Measurements from ENCODE around the gene MAD1L1.

MAD1L1 gene

DNA sequence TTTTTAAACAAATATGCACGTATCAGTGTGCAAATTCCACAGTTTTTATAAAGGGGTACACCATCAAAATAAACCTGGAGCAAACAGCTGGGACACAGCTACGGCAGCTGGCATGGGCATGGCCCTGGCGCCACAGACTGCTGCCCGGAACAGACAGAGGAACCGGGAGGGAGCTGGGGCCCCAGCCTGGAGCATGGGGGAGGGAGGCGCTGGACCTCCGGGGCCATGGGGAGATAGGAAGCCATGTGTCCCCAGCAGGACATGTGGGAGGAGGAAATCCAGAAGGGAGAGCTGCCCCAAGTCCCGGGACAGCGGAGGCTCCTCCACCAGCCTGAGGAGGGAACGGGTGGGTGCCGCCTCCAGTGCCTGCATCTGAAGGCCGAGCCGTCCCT is 180.1 kb downstream of the MAD1L1 start:
- no peak overlapping the region for H2BK120ac ChIP-seq (ENCODE audit: insufficient read depth, low read length, poor library complexity)
- no peak overlapping the region for H4K12ac ChIP-seq (ENCODE audit: low read depth, low read length)
- no peaks in the 10 kb centered on the region for H3K4me1 ChIP-seq (ENCODE audit: control insufficient read depth in 1 of 2, insufficient read depth in 2 of 2, low read length in 2 of 2)
- no peak for DNase-seq
- H3K4ac ChIP-seq (ENCODE audit: low read depth, low read length), result no peak overlapping the region
- H3K27ac ChIP-seq (ENCODE audit: low read depth, low read length), result no peak overlapping the region
- no peak overlapping the region for H3K4me2 ChIP-seq (ENCODE audit: low read length)
- no CpG with 5 or more reads among the region's 13 CpGs for WGBS (ENCODE audit: extremely low coverage, insufficient coverage, insufficient read length)
- H3K14ac ChIP-seq (ENCODE audit: low read length), result no peak overlapping the region
- H2AK5ac ChIP-seq (ENCODE audit: low read length), result no peak overlapping the region
- H2AFZ ChIP-seq (ENCODE audit: insufficient read depth, low read length, poor library complexity), result no peak overlapping the region
- H3K4me3 ChIP-seq (ENCODE audit: low read depth, low read length), result no peak overlapping the region
- no peak overlapping the region for H3K9ac ChIP-seq (ENCODE audit: low read length)
- H3K79me1 ChIP-seq (ENCODE audit: low read length), result no peaks in the 10 kb centered on the region
- H3K36me3 ChIP-seq (ENCODE audit: control insufficient read depth in 1 of 2, insufficient read depth in 2 of 2, low read length in 2 of 2), result peaks cover 5 to 10% of the 10 kb centered on the region in 2 experiments
- no peak overlapping the region for H4K91ac ChIP-seq (ENCODE audit: low read depth, low read length)
- H2BK12ac ChIP-seq (ENCODE audit: low read length), result no peak overlapping the region
- no peak overlapping the region for H3K23ac ChIP-seq (ENCODE audit: low read length)
- no peaks in the 10 kb centered on the region for H3K27me3 ChIP-seq (ENCODE audit: insufficient read depth, low read length)
- no peak overlapping the region for H4K8ac ChIP-seq (ENCODE audit: low read depth, low read length)
- no peak overlapping the region for H2BK5ac ChIP-seq (ENCODE audit: low read depth, low read length, poor library complexity)
- no peaks in the 10 kb centered on the region for H3K79me2 ChIP-seq (ENCODE audit: control insufficient read depth, insufficient read depth, low read length, poor library complexity)
- H3K9me3 ChIP-seq (ENCODE audit: insufficient read depth, low read depth, low read length), result peaks cover 7% of the 10 kb centered on the region
- no peak overlapping the region for H3K18ac ChIP-seq (ENCODE audit: low read length)

DNA sequence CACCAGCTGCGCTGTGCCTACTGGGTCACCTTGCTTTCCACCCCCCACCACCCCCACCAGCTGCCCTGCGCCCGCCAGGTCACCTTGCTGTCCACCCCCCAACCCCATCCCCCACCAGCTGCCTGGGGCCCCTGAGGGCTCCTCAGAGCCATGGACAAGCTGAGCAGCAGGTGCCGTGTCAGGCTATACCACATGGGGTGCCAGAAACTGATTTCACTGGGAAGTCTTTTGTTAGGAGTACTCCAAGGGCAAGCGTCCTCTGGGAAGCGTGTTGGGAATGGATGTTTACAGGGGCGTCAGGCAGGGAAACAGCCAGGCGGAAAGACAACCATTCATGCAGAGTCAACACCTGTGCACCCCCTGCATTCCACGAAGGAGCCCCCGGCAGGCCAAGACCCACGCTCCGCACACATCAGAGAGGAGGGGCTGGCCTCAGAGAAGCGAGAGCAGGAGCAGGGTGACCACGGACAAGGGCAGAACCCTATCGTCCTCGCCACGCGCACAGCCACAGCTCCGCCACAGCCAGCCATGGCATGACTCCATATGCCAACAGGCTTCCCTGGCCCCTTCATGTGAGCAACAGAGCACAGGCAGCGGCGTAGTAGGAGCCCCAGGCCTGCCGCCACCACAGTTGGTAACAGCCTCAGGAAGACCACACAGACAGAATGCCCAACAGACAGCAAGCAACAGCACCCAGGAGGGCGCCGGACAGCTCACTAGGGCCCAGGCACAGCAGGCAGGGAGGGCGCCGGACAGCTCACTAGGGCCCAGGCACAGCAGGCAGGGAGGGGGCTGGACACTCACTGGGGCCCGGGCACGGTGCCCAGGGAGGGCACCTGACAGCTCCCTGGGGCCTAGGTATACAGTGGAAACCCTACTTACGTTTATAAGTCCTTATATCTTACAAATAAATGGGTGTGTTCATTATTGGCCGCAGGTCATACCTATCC is 180.8 kb downstream of the MAD1L1 start:
- H2BK12ac ChIP-seq (ENCODE audit: low read length), result no peak overlapping the region
- H3K79me2 ChIP-seq (ENCODE audit: control insufficient read depth, insufficient read depth, low read length, poor library complexity), result no peaks in the 10 kb centered on the region
- H4K12ac ChIP-seq (ENCODE audit: low read depth, low read length), result no peak overlapping the region
- no peak overlapping the region for H4K8ac ChIP-seq (ENCODE audit: low read depth, low read length)
- no peak overlapping the region for H2BK120ac ChIP-seq (ENCODE audit: insufficient read depth, low read length, poor library complexity)
- H3K4me1 ChIP-seq (ENCODE audit: control insufficient read depth in 1 of 2, insufficient read depth in 2 of 2, low read length in 2 of 2), result no peaks in the 10 kb centered on the region
- no peak for DNase-seq
- H3K4me3 ChIP-seq (ENCODE audit: low read depth, low read length), result no peak overlapping the region
- no peak overlapping the region for H3K4me2 ChIP-seq (ENCODE audit: low read length)
- H3K36me3 ChIP-seq (ENCODE audit: control insufficient read depth in 1 of 2, insufficient read depth in 2 of 2, low read length in 2 of 2), result peaks cover 5 to 10% of the 10 kb centered on the region in 2 experiments
- no peaks in the 10 kb centered on the region for H3K27me3 ChIP-seq (ENCODE audit: insufficient read depth, low read length)
- no peak overlapping the region for H3K27ac ChIP-seq (ENCODE audit: low read depth, low read length)
- H2AK5ac ChIP-seq (ENCODE audit: low read length), result no peak overlapping the region
- no peak overlapping the region for H3K9ac ChIP-seq (ENCODE audit: low read length)
- no peak overlapping the region for H2AFZ ChIP-seq (ENCODE audit: insufficient read depth, low read length, poor library complexity)
- H4K91ac ChIP-seq (ENCODE audit: low read depth, low read length), result no peak overlapping the region
- no peaks in the 10 kb centered on the region for H3K79me1 ChIP-seq (ENCODE audit: low read length)
- no peak overlapping the region for H2BK5ac ChIP-seq (ENCODE audit: low read depth, low read length, poor library complexity)
- H3K23ac ChIP-seq (ENCODE audit: low read length), result no peak overlapping the region
- no peak overlapping the region for H3K4ac ChIP-seq (ENCODE audit: low read depth, low read length)
- H3K14ac ChIP-seq (ENCODE audit: low read length), result no peak overlapping the region
- peaks cover 8% of the 10 kb centered on the region for H3K9me3 ChIP-seq (ENCODE audit: insufficient read depth, low read depth, low read length)
- no peak overlapping the region for H3K18ac ChIP-seq (ENCODE audit: low read length)
- WGBS (ENCODE audit: extremely low coverage, insufficient coverage, insufficient read length), result no CpG with 5 or more reads among the region's 30 CpGs

DNA sequence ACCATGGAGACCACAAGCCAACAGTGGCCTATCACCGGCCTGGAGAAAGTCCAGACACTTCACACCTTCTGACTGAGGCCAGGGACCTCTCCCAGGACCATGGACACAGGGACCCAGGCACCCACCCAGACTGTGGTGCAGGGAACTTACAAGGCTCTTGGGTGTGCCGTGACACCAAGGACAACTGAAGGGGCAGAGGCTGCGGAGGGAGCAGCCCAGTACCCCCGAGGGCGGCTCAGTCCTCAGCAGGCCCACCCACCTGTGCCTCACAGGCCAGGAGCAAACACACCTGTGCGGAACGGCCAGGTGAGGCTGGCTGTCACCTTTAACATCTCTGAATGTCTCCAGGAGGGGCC is 182.3 kb downstream of the MAD1L1 start:
- H3K36me3 ChIP-seq (ENCODE audit: control insufficient read depth in 1 of 2, insufficient read depth in 2 of 2, low read length in 2 of 2), result peaks cover 5 to 10% of the 10 kb centered on the region in 2 experiments
- no CpG with 5 or more reads among the region's 7 CpGs for WGBS (ENCODE audit: extremely low coverage, insufficient coverage, insufficient read length)
- no peak for DNase-seq

DNA sequence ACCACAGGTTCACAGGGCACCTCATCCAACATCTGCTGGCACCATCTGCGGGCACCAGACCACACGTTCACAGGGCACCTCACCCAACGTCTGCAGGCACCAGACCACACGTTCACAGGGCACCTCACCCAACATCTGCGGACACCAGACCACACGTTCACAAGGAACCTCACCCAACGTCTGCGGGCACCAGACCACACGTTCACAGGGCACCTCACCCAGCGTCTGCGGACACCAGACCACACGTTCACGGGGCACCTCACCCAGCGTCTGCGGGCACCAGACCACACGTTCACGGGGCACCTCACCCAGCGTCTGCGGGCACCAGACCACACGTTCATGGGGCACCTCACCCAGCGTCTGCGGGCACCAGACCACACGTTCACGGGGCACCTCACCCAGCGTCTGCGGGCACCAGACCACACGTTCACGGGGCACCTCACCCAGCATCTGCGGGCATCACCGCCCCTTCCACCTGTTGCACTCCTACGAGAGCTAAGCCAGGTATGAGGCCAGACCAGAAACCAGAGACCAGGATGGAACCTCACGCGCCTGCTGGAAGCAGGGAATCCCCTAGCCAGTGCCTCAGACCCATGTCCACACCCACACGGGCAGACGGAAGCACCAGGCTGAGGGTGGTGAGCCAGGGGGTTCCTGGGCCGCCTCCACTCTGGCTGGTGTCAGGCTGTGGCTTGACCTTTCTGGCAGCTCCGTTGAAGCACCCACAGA is 182.8 kb downstream of the MAD1L1 start:
- Histone ChIP-seq H4K91ac (ENCODE audit: low read depth, low read length) (no peak overlapping the region), H3K27me3 (ENCODE audit: insufficient read depth, low read length) (no peaks in the 10 kb centered on the region), H3K4me3 (ENCODE audit: low read depth, low read length) (no peak overlapping the region), H3K14ac (ENCODE audit: low read length) (no peak overlapping the region), H2AFZ (ENCODE audit: insufficient read depth, low read length, poor library complexity) (no peak overlapping the region), H3K9ac (ENCODE audit: low read length) (no peak overlapping the region), H4K8ac (ENCODE audit: low read depth, low read length) (no peak overlapping the region), H3K23ac (ENCODE audit: low read length) (no peak overlapping the region), H3K4me2 (ENCODE audit: low read length) (no peak overlapping the region), H2BK12ac (ENCODE audit: low read length) (no peak overlapping the region), H3K79me1 (ENCODE audit: low read length) (no peaks in the 10 kb centered on the region), H2BK120ac (ENCODE audit: insufficient read depth, low read length, poor library complexity) (no peak overlapping the region), H4K12ac (ENCODE audit: low read depth, low read length) (no peak overlapping the region), H3K36me3 (ENCODE audit: control insufficient read depth in 1 of 2, insufficient read depth in 2 of 2, low read length in 2 of 2) (peaks cover 5 to 10% of the 10 kb centered on the region in 2 experiments), H3K4me1 (ENCODE audit: control insufficient read depth in 1 of 2, insufficient read depth in 2 of 2, low read length in 2 of 2) (no peaks in the 10 kb centered on the region), H3K27ac (ENCODE audit: low read depth, low read length) (no peak overlapping the region), H3K79me2 (ENCODE audit: control insufficient read depth, insufficient read depth, low read length, poor library complexity) (no peaks in the 10 kb centered on the region), H3K9me3 (ENCODE audit: insufficient read depth, low read depth, low read length) (peaks cover 8% of the 10 kb centered on the region), H2BK5ac (ENCODE audit: low read depth, low read length, poor library complexity) (no peak overlapping the region), H3K18ac (ENCODE audit: low read length) (no peak overlapping the region), H3K4ac (ENCODE audit: low read depth, low read length) (no peak overlapping the region), H2AK5ac (ENCODE audit: low read length) (no peak overlapping the region)
- no peak for DNase-seq
- no CpG with 5 or more reads among the region's 37 CpGs for WGBS (ENCODE audit: extremely low coverage, insufficient coverage, insufficient read length)

More for the DNA sequence above, 182.3 kb downstream of the MAD1L1 start:
- H3K9ac ChIP-seq (ENCODE audit: low read length), result no peak overlapping the region
- no peaks in the 10 kb centered on the region for H3K79me1 ChIP-seq (ENCODE audit: low read length)
- no peak overlapping the region for H4K12ac ChIP-seq (ENCODE audit: low read depth, low read length)
- no peak overlapping the region for H3K4me2 ChIP-seq (ENCODE audit: low read length)
- no peak overlapping the region for H3K4ac ChIP-seq (ENCODE audit: low read depth, low read length)
- no peak overlapping the region for H2BK12ac ChIP-seq (ENCODE audit: low read length)
- H2AK5ac ChIP-seq (ENCODE audit: low read length), result no peak overlapping the region
- peaks cover 8% of the 10 kb centered on the region for H3K9me3 ChIP-seq (ENCODE audit: insufficient read depth, low read depth, low read length)
- no peak overlapping the region for H3K23ac ChIP-seq (ENCODE audit: low read length)
- no peak overlapping the region for H3K27ac ChIP-seq (ENCODE audit: low read depth, low read length)
- no peak overlapping the region for H4K8ac ChIP-seq (ENCODE audit: low read depth, low read length)
- no peaks in the 10 kb centered on the region for H3K79me2 ChIP-seq (ENCODE audit: control insufficient read depth, insufficient read depth, low read length, poor library complexity)
- H3K18ac ChIP-seq (ENCODE audit: low read length), result no peak overlapping the region
- no peak overlapping the region for H3K4me3 ChIP-seq (ENCODE audit: low read depth, low read length)
- no peak overlapping the region for H3K14ac ChIP-seq (ENCODE audit: low read length)
- H2BK120ac ChIP-seq (ENCODE audit: insufficient read depth, low read length, poor library complexity), result no peak overlapping the region
- H4K91ac ChIP-seq (ENCODE audit: low read depth, low read length), result no peak overlapping the region
- H3K4me1 ChIP-seq (ENCODE audit: control insufficient read depth in 1 of 2, insufficient read depth in 2 of 2, low read length in 2 of 2), result no peaks in the 10 kb centered on the region
- no peak overlapping the region for H2BK5ac ChIP-seq (ENCODE audit: low read depth, low read length, poor library complexity)
- no peak overlapping the region for H2AFZ ChIP-seq (ENCODE audit: insufficient read depth, low read length, poor library complexity)
- no peaks in the 10 kb centered on the region for H3K27me3 ChIP-seq (ENCODE audit: insufficient read depth, low read length)

Measured in trophoblast cell (in vitro differentiated cells and primary cell).